Head of caudate nucleus (tissue), 42 donors: Measurements from ENCODE around the gene KCTD16.

ENCODE experiments used
- DNase-seq, 42 donors: peaks; one replicate each; pipeline versions ENCODE4 v3.0.0 to v3.0.0-alpha.2; 2020 to 2021; ENCODE audit warnings: mixed read lengths in 7 of 42
- intact Hi-C: fragments of 100-400 bp; cut with DNase I; formaldehyde crosslinking; loops from one replicate; pipeline ENCODE4 v1.15.0; 2022

The KCTD16 gene

DNA sequence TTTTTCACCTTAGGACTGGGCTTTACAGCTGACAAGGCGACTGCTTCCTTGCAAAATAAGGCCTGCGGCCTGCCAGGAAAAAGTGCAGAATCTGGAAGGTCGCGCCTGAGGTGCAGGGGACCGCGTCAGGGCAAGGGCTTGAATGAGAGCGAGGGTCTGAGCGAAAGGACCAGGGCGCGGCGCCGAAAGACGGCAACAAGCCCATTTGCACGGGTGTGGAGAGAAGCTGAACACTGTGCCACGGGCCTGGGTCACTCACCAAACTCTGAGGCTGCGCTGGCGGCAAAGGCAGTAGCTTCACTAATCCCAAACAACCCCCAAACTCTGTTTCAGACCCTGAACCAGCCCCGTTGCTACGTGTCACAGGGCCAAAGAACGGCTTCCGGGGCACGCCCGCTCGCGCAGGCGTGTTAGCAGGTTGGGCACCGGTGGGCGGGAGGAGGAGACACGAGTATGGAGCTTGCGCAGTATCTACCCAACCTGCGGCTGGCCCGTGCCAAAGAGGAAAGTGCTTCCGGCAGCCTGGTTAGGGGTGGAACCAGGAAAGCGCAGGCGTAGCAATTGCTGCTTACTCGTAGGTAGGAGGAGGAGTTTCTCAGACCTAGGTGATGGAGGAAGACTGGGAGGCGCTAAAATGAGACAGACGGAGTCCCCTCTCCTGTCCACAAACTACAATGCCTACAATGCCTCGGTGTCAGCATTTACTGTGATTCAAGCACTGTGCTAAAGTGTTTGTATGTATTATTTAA lies at the start of gene KCTD16, which contains the start of gene YIPF5:
TSS of gene KCTD16 (plus strand) at position 598 of the 749 bp plus-strand sequence.
TSS of gene YIPF5 (minus strand) at position 384 of the 749 bp plus-strand sequence. CDS start 704 bp downstream, outside the sequence.
- intact Hi-C loops = no loop called here
- DNase-seq = peak; percentile 86 to 98 (median 94)

DNA sequence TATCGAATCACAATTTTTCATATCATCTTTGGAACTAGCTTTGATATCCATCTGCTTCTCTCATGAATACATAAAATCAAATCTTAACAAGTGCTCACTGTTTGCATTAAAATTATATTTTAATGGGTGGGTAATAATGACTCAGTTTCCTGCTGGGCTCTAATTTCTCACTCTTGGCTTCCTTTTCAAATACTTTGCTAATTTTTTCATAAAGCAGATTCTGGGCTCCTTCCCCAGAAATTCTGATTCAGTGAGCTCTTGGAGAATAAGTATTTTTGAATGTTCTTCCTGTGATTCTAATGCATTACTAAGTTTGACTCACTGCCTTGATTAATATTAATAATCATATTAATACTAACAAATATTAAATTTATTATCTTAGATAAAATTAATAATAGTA lies 49.1 kb upstream of the KCTD16 start:
- DNase-seq = no peak
- intact Hi-C loops = no loop called here

GRCh38 chr5:144122081-144122480 lies 48.6 kb upstream of the KCTD16 start:
- no peak for DNase-seq
- intact Hi-C loops = no loop called here

- intact Hi-C loops = no loop called here
- DNase-seq = no peak
These were observed 48.0 kb upstream of the KCTD16 start for GRCh38 chr5:144122641-144123040.

- no peak for DNase-seq
- intact Hi-C loops = no loop called here
These were observed 45.4 kb upstream of the KCTD16 start for GRCh38 chr5:144125163-144125726.

GRCh38 chr5:144126707-144127106 lies 44.0 kb upstream of the KCTD16 start:
- intact Hi-C loops = no loop called here
- DNase-seq = no peak

- intact Hi-C loops = no loop called here
- DNase-seq = no peak
These were observed 41.8 kb upstream of the KCTD16 start for GRCh38 chr5:144128844-144129243.

- no peak for DNase-seq
- intact Hi-C loops = no loop called here
These were observed 40.4 kb upstream of the KCTD16 start for GRCh38 chr5:144130306-144130705.

GRCh38 chr5:144131261-144131660 lies 39.4 kb upstream of the KCTD16 start:
- intact Hi-C loops = no loop called here
- DNase-seq = no peak

DNA sequence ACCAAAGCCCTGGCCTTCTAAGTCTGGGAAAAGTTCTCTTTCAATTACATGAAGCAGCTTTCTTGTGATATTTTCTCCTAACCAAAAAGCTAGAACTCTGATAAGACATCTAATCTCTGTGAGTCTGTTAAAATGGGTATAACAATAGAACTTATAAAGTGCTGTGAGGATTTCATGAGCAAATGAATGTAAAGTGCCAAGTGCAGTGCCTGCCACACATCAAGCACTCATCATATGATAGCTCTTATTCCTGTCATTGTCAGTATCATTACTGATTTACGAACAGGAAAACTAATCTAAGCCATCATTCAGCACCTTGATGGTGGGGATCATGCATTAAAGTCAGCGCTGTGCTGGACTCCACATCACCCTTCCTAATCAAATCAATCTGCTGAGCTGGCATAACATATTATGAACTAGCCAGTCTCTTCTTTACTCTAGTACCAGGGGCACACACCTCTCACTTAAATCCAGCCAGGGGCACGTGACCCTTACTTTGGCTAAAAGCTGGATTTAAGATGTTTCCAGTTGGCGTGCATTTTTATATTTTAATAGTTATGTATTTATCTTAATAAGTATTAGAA lies 37.5 kb upstream of the KCTD16 start:
- intact Hi-C loops = no loop called here
- no peak for DNase-seq

GRCh38 chr5:144134194-144134826 lies 36.4 kb upstream of the KCTD16 start:
- intact Hi-C loops = no loop called here
- no peak for DNase-seq

- intact Hi-C loops = no loop called here
- no peak for DNase-seq
These were observed 35.4 kb upstream of the KCTD16 start for GRCh38 chr5:144135113-144135762.

DNA sequence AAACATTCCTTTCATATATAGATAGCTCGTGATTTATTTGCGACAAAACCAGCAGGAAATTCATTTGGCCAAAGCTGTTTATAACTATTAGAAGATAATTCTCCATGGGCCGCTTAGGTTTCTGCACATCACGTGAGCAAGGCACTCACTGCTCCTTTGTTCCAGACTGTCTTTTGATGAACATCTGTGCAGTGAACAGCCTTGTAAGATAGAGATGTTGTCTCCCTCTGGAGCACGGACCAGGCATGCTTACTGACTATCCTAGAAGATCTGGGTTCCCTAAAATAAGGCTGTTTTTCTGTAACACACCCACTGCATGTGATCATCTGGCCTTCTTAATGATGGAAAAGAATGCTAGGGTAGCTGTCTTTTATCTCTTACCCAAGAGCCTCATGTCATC lies 31.1 kb upstream of the KCTD16 start:
- intact Hi-C loops = no loop called here
- peak in 23 of 42 donors; percentile 4 to 56 (median 23) for DNase-seq

GRCh38 chr5:144141585-144141984 lies 29.1 kb upstream of the KCTD16 start:
- no peak for DNase-seq
- intact Hi-C loops = no loop called here

DNA sequence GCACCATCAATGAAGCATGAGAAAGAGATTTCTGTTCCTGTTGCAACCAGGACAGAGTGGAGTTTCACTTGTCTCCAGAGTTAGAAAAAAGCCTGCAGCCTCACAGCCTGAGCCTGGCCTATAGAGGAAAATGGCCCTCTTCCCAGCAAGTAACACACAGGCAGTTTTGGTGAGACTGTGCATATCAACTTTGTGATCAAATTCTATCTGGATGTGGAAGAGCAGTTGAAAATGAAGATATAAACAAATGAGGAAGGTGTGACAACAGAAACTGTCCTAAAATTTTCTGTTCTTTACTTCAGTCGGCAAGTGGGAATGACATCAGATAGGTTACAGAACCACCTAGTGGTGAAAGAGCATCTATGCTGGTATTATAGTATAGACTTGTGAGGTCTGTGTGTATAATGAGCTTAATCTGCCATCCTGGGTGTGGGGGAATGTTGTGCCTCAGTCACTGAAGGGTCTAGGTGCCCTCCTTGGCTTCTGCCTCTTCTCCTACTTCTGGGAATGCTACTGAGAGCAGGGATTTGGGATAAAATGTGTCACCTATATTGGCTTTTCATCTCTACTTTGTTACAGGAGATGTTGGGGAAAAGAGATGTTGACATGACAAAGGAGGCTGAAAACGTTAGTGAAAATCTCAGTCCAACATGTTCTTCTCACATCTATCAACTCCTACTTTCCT lies 28.4 kb upstream of the KCTD16 start:
- intact Hi-C loops = no loop called here
- peak in 2 of 42 donors; percentile 14 to 18 for DNase-seq

DNA sequence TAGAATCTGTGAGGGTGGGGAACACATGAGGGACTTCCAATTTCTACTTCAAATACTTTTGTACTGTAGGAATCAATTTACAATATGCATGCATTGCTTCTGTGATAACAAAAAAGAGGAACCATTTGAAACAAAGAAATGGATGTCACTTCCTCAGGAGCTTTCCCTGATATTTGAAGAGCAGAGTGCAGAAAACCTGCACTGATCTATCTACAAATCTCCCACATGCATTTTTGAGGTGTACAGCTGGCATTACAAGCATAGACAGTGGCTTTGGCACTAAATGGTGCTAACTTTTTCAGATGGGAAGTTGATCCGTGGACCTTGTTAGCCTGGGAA lies 27.9 kb upstream of the KCTD16 start:
- no peak for DNase-seq
- intact Hi-C loops = no loop called here

DNA sequence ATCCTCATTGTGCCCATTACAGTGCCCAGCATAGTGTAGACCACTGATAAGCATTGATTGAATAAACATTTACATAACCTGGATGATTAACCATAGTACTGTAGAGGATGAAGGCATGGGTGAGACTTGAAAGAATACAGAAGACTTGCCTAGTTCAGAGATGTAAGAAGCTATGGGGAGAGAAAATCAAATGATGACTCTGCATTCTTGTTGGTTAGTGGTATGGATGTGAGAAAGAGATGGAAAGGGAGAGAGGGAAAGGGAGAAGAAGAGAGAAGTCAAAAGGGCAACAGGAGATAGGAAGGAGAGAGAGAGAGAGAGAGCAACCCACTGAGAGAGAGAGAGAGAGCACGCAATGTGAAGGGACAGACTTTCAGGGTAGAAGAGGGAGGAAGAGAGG lies 27.0 kb upstream of the KCTD16 start:
- intact Hi-C loops = no loop called here
- no peak for DNase-seq

- DNase-seq = no peak
- intact Hi-C loops = no loop called here
These were observed 25.5 kb upstream of the KCTD16 start for GRCh38 chr5:144144956-144145751.
